GM18951 (cell line): Measurements from ENCODE around the gene PAM.

Source experiments
- POLR2A ChIP-seq: IDR thresholded peaks from 4 replicates; pipeline ENCODE4 v1.6.1; 2011; ENCODE audit warnings: mild to moderate bottlenecking; ENCODE audit not compliant: insufficient read length, insufficient read depth; ENCODE audit errors: extremely low read depth
- in situ Hi-C: fragments of 300-500 bp; cut with MboI; formaldehyde crosslinking; loops from one replicate; pipeline ENCODE4 v1.12.0; 2022; ENCODE audit warnings: low sequenced_read_pairs, mixed read lengths, inconsistent platforms; ENCODE audit not compliant: unreplicated experiment

Gene PAM

GRCh38 chr5:102794677-102795331 lies 39.7 kb downstream of the PAM start:
- in situ Hi-C loops: no loop called here
- no peak for TF ChIP-seq POLR2A

- TF ChIP-seq POLR2A: no peak
- in situ Hi-C loops: no loop called here
Observed at GRCh38 chr5:102795526-102795925, 40.4 kb downstream of the PAM start.

GRCh38 chr5:102796009-102796408 lies 40.9 kb downstream of the PAM start:
- in situ Hi-C loops: no loop called here
- TF ChIP-seq POLR2A: no peak

GRCh38 chr5:102796498-102796897 lies 41.4 kb downstream of the PAM start:
- in situ Hi-C loops: no loop called here
- TF ChIP-seq POLR2A: no peak

- in situ Hi-C loops: no loop called here
- no peak for TF ChIP-seq POLR2A
Observed at GRCh38 chr5:102797322-102797884, 42.3 kb downstream of the PAM start.

GRCh38 chr5:102798104-102798785 lies 43.1 kb downstream of the PAM start:
- in situ Hi-C loops: no loop called here

GRCh38 chr5:102799017-102799416 lies 43.9 kb downstream of the PAM start:
- in situ Hi-C loops: no loop called here

More at GRCh38 chr5:102798104-102798785, 43.1 kb downstream of the PAM start:
- no peak for TF ChIP-seq POLR2A

GRCh38 chr5:102800427-102800826 lies 45.3 kb downstream of the PAM start:
- in situ Hi-C loops: no loop called here
- TF ChIP-seq POLR2A: no peak

More at GRCh38 chr5:102799017-102799416, 43.9 kb downstream of the PAM start:
- no peak for TF ChIP-seq POLR2A

- in situ Hi-C loops: no loop called here
- no peak for TF ChIP-seq POLR2A
Observed at GRCh38 chr5:102801371-102801770, 46.3 kb downstream of the PAM start.

- in situ Hi-C loops: no loop called here
- TF ChIP-seq POLR2A: no peak
Observed at GRCh38 chr5:102802708-102803458, 47.8 kb downstream of the PAM start.

- in situ Hi-C loops: no loop called here
- no peak for TF ChIP-seq POLR2A
Observed at GRCh38 chr5:102807878-102808502, 52.9 kb downstream of the PAM start.

- no peak for TF ChIP-seq POLR2A
- in situ Hi-C loops: no loop called here
Observed at GRCh38 chr5:102809033-102809432, 53.9 kb downstream of the PAM start.

GRCh38 chr5:102811972-102812371 lies 56.9 kb downstream of the PAM start:
- no peak for TF ChIP-seq POLR2A
- in situ Hi-C loops: no loop called here

GRCh38 chr5:102813740-102814139 lies 58.6 kb downstream of the PAM start:
- TF ChIP-seq POLR2A: no peak
- in situ Hi-C loops: no loop called here
